Measurements from ENCODE around the gene CBX4. TPM values are rescaled to one million over a fixed set of nuclear protein-coding genes. Genes with fewer than 3 reads are reported as not detected.
"Not testable (repeated sequence)": the region's sequence is repeated elsewhere in the genome, so short reads cannot be mapped to it uniquely, and the experiment has no call there.

CBX4 gene
- total RNA-seq, 1 donor from 2014 or later = 39.6 TPM

DNA sequence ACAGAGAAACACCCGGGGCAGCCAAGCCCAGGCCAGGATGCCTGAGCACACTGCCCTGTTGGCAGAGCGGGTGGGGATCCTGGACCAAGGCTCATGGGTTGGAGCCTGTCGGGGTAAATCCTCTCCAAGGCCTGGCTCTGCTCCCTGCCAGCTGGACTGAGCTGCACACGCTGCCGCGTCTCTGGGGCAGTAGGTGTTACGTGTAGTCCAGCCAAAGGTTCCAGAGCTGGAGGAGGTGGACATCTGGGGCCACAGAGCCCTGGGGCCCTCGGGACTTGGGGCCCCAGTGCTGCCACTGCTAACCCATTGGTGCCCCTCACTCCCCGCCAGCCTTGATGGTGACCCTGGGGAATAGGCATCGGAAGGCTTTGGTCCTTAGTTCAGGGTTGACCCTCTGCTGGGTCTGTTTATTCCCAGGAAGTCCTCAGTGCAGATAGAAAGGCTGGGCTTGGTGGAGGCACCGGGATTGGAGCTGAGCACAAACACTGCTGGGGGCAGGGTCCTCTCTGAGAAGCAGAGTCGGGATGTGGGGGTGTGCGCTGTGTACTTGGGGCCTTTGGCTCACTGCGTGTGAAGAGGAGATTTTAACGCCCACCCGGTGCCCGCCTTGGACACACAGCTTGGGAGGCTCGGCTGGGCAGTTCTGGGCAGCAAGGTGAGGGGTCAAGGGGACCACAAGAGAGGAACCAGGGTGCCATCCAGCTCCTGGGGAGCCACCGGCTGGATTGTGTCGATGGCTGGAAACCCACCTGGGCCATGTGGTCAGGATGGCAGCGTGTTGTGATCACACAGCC lies 16.3 kb upstream of the CBX4 start:
- Mint-ChIP-seq H3K27me3 (no peaks in the 10 kb centered on the region), H3K9me3 (no peaks in the 10 kb centered on the region), H3K27ac (no peak overlapping the region), H3K36me3 (no peaks in the 10 kb centered on the region), H3K4me1 (ENCODE audit: unreplicated experiment) (peaks cover 16% of the 10 kb centered on the region), H3K4me3 (no peak overlapping the region)
- DNase-seq (ENCODE audit: extremely low spot score, unreplicated experiment) = no peak
- TF ChIP-seq, protein P1, sequence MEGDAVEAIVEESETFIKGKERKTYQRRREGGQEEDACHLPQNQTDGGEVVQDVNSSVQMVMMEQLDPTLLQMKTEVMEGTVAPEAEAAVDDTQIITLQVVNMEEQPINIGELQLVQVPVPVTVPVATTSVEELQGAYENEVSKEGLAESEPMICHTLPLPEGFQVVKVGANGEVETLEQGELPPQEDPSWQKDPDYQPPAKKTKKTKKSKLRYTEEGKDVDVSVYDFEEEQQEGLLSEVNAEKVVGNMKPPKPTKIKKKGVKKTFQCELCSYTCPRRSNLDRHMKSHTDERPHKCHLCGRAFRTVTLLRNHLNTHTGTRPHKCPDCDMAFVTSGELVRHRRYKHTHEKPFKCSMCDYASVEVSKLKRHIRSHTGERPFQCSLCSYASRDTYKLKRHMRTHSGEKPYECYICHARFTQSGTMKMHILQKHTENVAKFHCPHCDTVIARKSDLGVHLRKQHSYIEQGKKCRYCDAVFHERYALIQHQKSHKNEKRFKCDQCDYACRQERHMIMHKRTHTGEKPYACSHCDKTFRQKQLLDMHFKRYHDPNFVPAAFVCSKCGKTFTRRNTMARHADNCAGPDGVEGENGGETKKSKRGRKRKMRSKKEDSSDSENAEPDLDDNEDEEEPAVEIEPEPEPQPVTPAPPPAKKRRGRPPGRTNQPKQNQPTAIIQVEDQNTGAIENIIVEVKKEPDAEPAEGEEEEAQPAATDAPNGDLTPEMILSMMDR (conservative IDR thresholded peaks at IDR 0.05) = no peak

DNA sequence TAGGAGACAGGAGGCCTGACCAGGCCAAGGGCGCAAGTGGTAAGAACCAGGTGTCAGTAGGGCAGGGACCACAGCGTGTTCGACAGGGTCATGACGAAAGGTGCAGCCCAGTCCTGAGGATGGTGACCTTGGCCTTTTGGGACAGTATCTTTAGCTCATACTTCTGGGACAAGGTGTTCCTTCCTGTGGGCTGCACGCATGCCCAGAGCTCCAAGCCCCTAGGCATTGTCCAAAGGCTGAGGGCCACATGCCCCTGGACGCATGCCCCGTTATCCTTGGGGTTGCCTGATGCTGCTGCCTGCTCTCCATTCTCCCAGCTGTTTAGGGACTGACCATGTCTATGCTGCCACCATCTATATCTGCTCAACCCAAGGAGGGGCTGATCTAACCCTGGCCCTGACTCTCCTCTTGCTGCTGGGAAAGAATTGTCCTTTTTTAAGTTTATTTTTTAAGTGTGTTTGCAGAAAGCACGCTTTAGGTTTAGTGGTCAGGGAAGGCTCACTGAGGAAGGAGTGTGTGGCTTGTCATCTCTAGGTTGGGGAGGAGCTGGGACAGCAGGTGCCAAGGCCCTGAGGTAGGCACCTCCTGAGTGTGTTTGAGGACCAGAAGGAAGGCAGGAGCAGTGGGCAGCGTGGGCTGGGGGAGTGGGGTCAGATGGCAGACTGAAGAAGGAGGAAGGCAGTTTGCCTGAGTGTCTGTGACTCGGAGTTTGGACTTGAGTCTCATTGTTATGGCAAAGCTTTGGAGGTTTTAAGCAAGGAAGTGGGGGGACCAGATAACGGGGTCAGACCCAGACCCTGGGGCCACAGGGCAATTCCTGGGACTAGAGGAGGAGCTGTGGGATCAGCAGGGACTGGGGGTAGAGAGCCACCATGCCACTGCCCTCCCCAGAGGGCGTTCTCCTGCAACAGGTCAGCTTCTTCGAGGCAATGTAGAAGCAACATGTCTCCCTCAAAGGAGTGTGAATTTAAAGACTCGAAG lies 15.1 kb upstream of the CBX4 start:
- Mint-ChIP-seq H3K27ac (peak overlapping the region; percentile 14), H3K27me3 (no peaks in the 10 kb centered on the region), H3K4me3 (no peak overlapping the region), H3K9me3 (no peaks in the 10 kb centered on the region), H3K4me1 (ENCODE audit: unreplicated experiment) (peaks cover 25% of the 10 kb centered on the region), H3K36me3 (no peaks in the 10 kb centered on the region)
- DNase-seq (ENCODE audit: extremely low spot score, unreplicated experiment) = no peak
- TF ChIP-seq, protein P1 (conservative IDR thresholded peaks at IDR 0.05) = no peak

DNA sequence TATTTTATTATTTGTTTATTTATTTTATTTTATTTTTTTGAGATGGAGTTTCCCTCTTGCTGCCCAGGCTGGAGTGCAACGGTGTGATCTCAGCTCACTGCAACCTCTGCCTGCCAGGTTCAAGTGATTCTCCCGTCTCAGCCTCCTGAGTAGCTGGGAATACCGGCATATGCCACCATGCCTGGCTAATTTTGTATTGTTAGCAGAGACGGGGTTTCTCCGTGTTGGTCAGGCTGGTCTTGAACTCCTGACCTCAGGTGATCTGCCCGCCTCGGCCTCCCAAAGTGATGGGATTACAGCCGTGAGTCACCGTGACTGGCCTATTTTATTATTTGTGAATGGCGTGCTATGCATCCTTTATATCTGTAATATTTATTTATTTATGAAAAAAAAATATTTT lies 13.9 kb upstream of the CBX4 start:
- not testable (repeated sequence) for H3K27me3 Mint-ChIP-seq; H3K4me3 Mint-ChIP-seq; H3K36me3 Mint-ChIP-seq; DNase-seq (ENCODE audit: extremely low spot score, unreplicated experiment); H3K9me3 Mint-ChIP-seq
- Mint-ChIP-seq H3K4me1 (ENCODE audit: unreplicated experiment) (peaks cover 36% of the 10 kb centered on the region), H3K27ac (peak overlapping the region; percentile 95)

DNA sequence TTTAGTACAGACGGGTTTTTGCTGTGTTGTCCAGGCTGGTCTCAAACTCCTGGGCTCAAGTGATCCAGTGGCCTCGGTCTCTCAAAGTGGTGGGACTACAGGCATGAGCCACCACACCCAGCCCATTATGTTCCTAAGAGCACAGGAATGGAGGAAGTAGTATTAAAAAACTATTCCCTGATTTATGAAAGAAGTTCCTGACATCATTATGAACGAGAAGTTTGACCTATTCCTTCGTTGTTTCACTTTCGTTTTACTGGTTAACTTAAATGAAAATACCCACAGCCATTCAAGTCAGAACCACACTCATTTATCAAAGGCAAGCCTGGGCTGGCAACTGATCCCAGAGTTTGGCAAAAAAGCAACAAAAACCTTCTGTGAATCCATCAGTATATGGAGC lies 13.5 kb upstream of the CBX4 start:
- peak overlapping the region; percentile 52 for H3K4me3 Mint-ChIP-seq
- peaks cover 7% of the 10 kb centered on the region for H3K27me3 Mint-ChIP-seq
- TF ChIP-seq, protein P1 (conservative IDR thresholded peaks at IDR 0.05) = no peak
- no peaks in the 10 kb centered on the region for H3K9me3 Mint-ChIP-seq
- no peaks in the 10 kb centered on the region for H3K36me3 Mint-ChIP-seq
- H3K4me1 Mint-ChIP-seq (ENCODE audit: unreplicated experiment) = peaks cover 40% of the 10 kb centered on the region
- peak overlapping the region; percentile 95 for H3K27ac Mint-ChIP-seq
- DNase-seq (ENCODE audit: extremely low spot score, unreplicated experiment) = no peak

DNA sequence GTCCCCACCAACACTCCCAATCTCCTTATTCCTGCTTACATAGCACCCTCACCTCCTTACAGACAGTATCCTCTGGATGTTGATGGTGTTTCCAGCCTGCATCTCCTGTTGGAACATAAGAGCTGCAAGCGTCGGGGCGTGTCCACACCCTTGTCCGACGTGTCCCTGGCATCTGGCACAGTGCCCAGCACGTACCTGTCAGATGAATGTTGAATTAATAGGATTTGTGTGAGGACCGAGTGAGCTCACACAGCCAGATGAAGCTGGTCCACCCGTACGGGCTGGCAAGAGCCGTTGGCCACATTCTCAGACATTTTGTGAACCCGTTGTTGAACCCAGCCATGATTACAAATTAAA lies 12.2 kb upstream of the CBX4 start:
- no peak for DNase-seq (ENCODE audit: extremely low spot score, unreplicated experiment)
- peaks cover 40% of the 10 kb centered on the region for H3K4me1 Mint-ChIP-seq (ENCODE audit: unreplicated experiment)
- TF ChIP-seq, protein P1 (conservative IDR thresholded peaks at IDR 0.05) = no peak
- peak overlapping the region; percentile 13 for H3K4me3 Mint-ChIP-seq
- no peaks in the 10 kb centered on the region for H3K36me3 Mint-ChIP-seq
- no peaks in the 10 kb centered on the region for H3K9me3 Mint-ChIP-seq
- H3K27ac Mint-ChIP-seq = peak overlapping the region; percentile 85
- peaks cover 7% of the 10 kb centered on the region for H3K27me3 Mint-ChIP-seq

Measured in type B pancreatic cell (in vitro differentiated cells).